ENCODE results near the gene PARD6G.

DNA sequence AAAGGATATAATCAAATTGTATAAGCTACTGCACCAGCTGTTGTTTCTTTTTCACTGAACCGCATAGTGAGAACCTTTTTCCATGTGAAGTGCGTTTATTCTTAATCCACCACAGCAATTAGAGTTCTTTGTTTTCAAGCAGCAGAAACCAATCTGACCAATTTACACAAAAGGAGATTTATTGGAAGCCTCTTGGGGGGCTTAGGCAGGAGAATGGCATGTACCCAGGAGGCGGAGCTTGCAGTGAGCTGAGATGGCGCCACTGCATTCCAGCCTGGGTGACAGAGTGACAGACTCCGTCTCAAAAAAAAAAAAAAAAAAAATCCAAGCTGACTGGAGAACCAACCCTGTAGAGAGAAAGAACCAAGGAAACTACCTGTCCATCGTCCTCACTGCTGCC, 128.2 kb downstream of the PARD6G start:
- TF ChIP-seq TAF1 (IDR thresholded peaks at IDR 0.05; ENCODE audit: low read depth, low read length) = no peak
- no peak for TF ChIP-seq SPI1 (IDR thresholded peaks at IDR 0.05; ENCODE audit: low read depth, low read length)
